HG03139 (cell line): ENCODE results near the gene TM9SF2.
"Not testable (repeated sequence)": the region's sequence is repeated elsewhere in the genome, so short reads cannot be mapped to it uniquely, and the experiment has no call there.

Source experiments
- ATAC-seq: cut with Tn5 transposase; IDR thresholded peaks from one replicate; pipeline ENCODE4 v1.9.1; 2021; ENCODE audit not compliant: unreplicated experiment

TM9SF2 gene

GRCh38 chr13:99501184-99501847 lies at the start of gene TM9SF2:
TSS of gene TM9SF2 (plus strand) at chr13:99501472. CDS start at chr13:99501607, 135 bp downstream.
- ATAC-seq = peak; percentile 48

GRCh38 chr13:99454518-99455183 lies 46.6 kb upstream of the TM9SF2 start:
- no peak for ATAC-seq

GRCh38 chr13:99459099-99459850 lies 42.0 kb upstream of the TM9SF2 start:
- no peak for ATAC-seq

- not testable (repeated sequence) for ATAC-seq
These were observed 40.5 kb upstream of the TM9SF2 start for GRCh38 chr13:99460802-99461201.

GRCh38 chr13:99463646-99464397 lies 37.5 kb upstream of the TM9SF2 start:
- ATAC-seq = no peak

GRCh38 chr13:99464441-99464949 lies 36.8 kb upstream of the TM9SF2 start:
- ATAC-seq = no peak

GRCh38 chr13:99465454-99465853 lies 35.8 kb upstream of the TM9SF2 start:
- no peak for ATAC-seq

GRCh38 chr13:99467764-99468163 lies 33.5 kb upstream of the TM9SF2 start:
- ATAC-seq = no peak

- no peak for ATAC-seq
These were observed 32.2 kb upstream of the TM9SF2 start for GRCh38 chr13:99469041-99469440.

- ATAC-seq = no peak
These were observed 31.2 kb upstream of the TM9SF2 start for GRCh38 chr13:99470027-99470426.

GRCh38 chr13:99471221-99472121 lies 29.8 kb upstream of the TM9SF2 start:
- ATAC-seq = no peak

- no peak for ATAC-seq
These were observed 29.2 kb upstream of the TM9SF2 start for GRCh38 chr13:99472122-99472440.

- ATAC-seq = no peak
These were observed 27.8 kb upstream of the TM9SF2 start for GRCh38 chr13:99473515-99473914.

- no peak for ATAC-seq
These were observed 24.6 kb upstream of the TM9SF2 start for GRCh38 chr13:99476648-99477047.

GRCh38 chr13:99477493-99477892 lies 23.8 kb upstream of the TM9SF2 start:
- no peak for ATAC-seq

GRCh38 chr13:99481366-99481765 lies 19.9 kb upstream of the TM9SF2 start:
- no peak for ATAC-seq

GRCh38 chr13:99484473-99484872 lies 16.8 kb upstream of the TM9SF2 start:
- ATAC-seq = no peak

- ATAC-seq = no peak
These were observed 14.3 kb upstream of the TM9SF2 start for GRCh38 chr13:99486996-99487395.

GRCh38 chr13:99489028-99489427 lies 12.2 kb upstream of the TM9SF2 start:
- no peak for ATAC-seq

- not testable (repeated sequence) for ATAC-seq
These were observed 9.5 kb upstream of the TM9SF2 start for GRCh38 chr13:99491750-99492149.
